Frontal cortex (tissue), 4 donors: ENCODE data around the gene RHBG. TPM values are rescaled to one million over a fixed set of nuclear protein-coding genes. Genes with fewer than 3 reads are reported as not detected.
"Not testable (repeated sequence)": the region's sequence is repeated elsewhere in the genome, so short reads cannot be mapped to it uniquely, and the experiment has no call there.

ENCODE experiments used
- DNase-seq, 2 donors: peaks; one replicate each; pipeline ENCODE4 v3.0.0; 2012; ENCODE audit warnings: low spot score in 2 of 2
- FAIRE-seq: peaks from 2 replicates; lab custom pipeline; 2012; peaks lifted over from hg19 to GRCh38; lab: Jason Lieb, UNC
- total RNA-seq: library from RNA; depleted of rRNA; stranded (reverse); fragments of >200 nt; gene quantifications from one replicate; pipeline ENCODE4 v1.2.3, GENCODE V29; 2014
- donor health status: control.
- donor health status: control.
- donor health status: control.

Gene RHBG
- total RNA-seq, 1 donor from 2014 or later: not detected

GRCh38 chr1:156358641-156359040, 10.4 kb upstream of the RHBG start:
- DNase-seq (no peak), FAIRE-seq (no peak)

DNA sequence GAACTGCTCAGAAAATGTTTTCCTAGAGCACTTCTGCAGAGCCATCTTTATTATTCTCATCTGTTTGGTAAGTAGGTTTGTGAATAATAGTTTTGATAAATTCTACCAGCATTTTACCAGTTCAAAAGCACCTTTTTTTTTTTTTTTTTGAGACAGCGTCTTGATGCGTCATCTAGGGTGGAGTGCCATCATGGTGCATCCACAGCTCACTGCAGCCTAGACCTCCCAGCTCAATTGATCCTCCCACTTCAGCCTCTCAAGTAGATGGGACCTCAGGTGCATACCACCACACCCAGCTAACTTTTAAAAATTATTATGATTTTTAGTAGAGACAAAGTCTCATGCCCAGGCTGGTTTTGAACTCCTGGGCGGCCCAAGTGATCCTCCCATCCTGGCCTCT, 9.8 kb upstream of the RHBG start:
- FAIRE-seq (no peak), DNase-seq (no peak)

DNA sequence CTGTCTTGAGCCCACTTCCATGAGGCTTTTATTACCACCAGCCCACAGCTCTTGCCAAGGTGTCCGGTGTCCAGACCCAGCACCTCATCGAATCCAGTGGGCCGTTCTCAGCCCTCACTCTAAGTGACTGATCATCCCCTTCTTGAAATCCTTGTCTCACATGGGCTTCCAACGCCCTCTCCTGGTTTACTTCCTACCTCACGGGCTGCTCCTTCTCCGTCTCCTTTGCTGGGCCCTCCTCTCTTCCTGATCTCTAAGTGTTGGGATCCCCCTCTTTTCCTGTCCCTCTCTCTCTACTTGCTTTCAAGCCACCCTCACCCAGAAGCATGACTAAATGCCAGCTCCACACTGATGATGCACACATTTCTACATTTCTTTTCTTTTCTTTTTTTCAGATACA, 9.0 kb upstream of the RHBG start:
- DNase-seq (no peak), FAIRE-seq (no peak)

DNA sequence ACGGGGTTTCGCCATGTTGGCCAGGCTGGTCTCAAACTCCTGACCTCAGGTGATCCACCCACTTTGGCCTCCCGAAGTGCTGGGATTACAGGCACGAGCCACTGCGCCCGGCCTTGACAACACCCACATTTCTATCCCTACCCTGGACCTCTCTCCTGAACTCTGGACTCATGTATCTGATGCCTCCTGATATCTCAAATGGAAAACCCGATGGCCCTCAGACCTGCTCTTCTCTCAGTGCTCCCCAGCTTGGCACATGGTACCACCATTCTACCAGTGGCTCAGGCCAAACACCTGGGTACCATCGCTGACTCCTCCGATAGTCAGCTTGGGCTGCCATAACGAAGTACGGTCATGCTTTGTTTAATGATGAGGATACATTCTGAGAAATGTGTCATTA, 8.5 kb upstream of the RHBG start:
- no peak for FAIRE-seq

GRCh38 chr1:156365754-156366153, 3.3 kb upstream of the RHBG start:
- DNase-seq: no peak
- no peak for FAIRE-seq

More for the DNA sequence above, 8.5 kb upstream of the RHBG start:
- no peak for DNase-seq

- DNase-seq: no peak
- no peak for FAIRE-seq
These were observed 2.4 kb upstream of the RHBG start for GRCh38 chr1:156366378-156367166.

GRCh38 chr1:156367383-156368156, 1.4 kb upstream of the RHBG start:
- no peak for FAIRE-seq
- no peak for DNase-seq

GRCh38 chr1:156368157-156368658, 803 bp upstream of the RHBG start:
- no peak for FAIRE-seq
- DNase-seq: no peak

DNA sequence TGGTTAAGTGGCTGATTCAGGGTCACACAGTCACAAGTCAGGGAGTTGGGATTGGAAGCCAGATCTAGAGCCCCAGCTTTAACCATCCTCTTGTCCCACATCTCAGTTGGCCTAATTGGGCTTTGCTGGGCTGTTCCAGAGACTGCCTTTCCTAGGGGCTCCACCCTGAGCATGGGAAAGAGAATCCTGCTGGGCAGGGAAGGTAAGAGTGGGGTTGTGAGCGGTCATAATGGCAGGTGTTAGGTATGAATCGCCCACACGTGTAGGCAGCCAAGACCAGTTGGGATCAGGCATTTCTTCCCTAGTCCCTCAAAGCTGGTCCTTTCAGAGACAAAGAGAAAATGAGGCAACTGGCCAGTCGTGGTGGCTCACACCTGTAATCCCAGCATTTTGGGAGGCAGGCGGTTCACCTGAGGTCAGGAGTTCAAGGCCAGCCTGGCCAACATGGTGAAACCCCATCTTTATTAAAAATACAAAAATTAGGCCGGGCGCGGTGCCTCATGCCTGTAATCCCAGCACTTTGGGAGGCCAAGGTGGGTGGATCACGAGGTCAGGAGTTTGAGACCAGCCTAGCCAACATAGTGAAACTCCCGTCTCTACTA, 775 bp downstream of the RHBG start:
- not testable (repeated sequence) for DNase-seq, FAIRE-seq

GRCh38 chr1:156371553-156372264, 2.7 kb downstream of the RHBG start:
- no peak for FAIRE-seq

DNA sequence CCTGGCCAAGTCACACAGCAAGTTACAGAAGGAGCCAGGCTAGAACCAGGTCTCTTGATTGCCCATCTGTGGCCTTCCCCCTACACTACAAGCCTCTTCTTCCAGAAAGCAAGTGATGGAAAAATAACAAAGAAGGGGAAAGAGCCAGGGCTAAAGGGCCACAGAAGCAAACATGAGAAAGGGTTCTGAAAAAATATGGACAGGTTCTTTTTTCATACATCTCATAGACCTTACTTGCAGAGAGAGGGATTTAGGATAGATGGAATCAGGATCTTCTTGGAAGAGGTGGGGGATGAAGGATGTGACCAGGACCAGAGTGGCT, 3.2 kb downstream of the RHBG start:
- FAIRE-seq: no peak
- DNase-seq: no peak

More at GRCh38 chr1:156371553-156372264, 2.7 kb downstream of the RHBG start:
- DNase-seq: no peak

- DNase-seq (no peak), FAIRE-seq (no peak)
These were observed 3.9 kb downstream of the RHBG start for GRCh38 chr1:156372876-156373275.

DNA sequence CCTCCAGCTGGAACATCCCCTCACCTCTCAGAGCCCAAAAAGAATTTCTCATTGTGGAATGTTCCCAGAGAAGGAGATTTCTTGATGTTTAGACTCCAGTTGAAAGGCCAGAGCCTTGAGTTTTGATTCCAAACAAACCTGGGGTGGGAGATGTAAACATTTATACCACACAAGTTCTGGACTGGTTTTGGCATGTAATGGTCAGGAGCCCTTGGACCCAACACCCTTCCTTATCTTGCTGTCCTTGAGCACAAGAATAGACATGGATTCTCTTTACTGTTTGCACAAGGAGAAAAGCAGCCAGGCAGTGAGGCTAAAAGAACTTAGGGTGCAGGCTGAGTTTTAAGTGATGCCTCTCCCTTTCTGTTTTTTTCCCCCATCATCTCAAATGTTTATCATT, 4.5 kb downstream of the RHBG start:
- no peak for FAIRE-seq
- no peak for DNase-seq

DNA sequence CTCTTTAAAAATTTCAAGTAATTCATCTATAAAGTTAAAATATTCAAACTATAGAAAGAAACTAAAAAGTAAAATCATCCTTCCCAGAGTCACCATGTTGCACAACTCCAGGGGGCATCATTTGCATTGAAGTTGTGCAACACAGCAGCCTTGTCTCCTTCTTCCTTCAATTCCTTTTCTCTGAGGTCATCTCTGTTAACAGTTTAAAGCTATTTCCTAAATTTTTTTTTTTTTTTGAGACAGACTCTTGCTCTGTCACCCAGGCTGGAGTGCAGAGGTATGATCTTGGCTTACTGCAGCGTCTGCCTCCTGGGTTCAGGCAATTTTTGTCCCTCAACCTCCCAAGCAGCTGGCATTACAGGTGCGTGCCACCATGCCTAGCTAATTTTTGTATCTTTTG, 7.1 kb downstream of the RHBG start:
- FAIRE-seq (no peak), DNase-seq (no peak)

DNA sequence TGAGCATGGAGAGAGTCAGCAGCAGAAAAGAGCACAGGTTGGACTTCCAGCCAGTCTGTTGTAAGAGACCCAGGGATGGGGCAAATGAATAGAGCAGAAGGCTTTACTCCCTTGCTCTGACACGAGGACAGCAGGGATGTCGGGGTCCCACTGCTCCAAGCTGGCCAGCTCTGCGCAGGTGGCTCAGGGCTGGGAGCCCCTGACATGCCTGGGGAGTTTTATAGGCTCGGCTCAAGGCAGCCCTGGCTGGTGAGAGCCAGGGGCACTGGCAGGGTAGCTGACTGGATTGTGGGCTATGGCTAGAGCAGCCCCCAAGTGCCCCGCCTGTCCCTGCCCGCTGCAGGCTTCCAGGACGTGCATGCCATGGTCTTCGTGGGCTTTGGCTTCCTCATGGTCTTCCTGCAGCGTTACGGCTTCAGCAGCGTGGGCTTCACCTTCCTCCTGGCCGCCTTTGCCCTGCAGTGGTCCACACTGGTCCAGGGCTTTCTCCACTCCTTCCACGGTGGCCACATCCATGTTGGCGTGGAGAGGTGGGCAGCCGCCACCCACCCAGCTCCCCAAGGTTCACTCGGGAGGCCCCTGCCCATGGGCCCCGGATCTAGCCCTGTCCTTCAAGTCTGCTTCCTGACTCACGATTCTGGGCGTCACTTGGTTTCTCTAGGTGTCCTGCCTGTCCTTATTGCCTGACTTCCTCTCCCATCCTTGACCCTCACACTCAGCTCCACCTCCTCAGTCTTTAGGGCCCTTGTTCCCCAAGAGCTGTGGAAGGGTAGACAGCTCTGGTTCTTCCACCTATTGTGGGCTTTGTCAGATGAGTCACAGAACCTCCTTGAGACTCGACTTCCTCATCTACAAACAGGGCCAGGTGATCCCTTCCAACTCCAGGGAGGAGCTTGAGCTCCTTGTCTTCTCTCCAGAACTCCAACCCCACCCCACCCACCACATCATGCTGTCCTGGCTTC, 8.2 kb downstream of the RHBG start:
- DNase-seq (no peak), FAIRE-seq (no peak)

- DNase-seq: no peak
- no peak for FAIRE-seq
These were observed 9.5 kb downstream of the RHBG start for GRCh38 chr1:156378557-156378956.

- no peak for FAIRE-seq
- DNase-seq: no peak
These were observed 10.6 kb downstream of the RHBG start for GRCh38 chr1:156379420-156380165.

- FAIRE-seq (no peak), DNase-seq (no peak)
These were observed 13.6 kb downstream of the RHBG start for GRCh38 chr1:156382561-156382960.
